ENCODE measurements around the gene APP. TPM values are rescaled to one million over a fixed set of nuclear protein-coding genes. Genes with fewer than 3 reads are reported as not detected.

Gene APP
- total and polyA plus RNA-seq, 10 of the 15 experiments (the other 5 are each of a cell fraction or from before 2014, with no cell fraction given): 8.8 to 94.9 (median 51.0) TPM

GRCh38 chr21:25980710-25981109 is 189.9 kb downstream of the APP start (continued):
- TF ChIP-seq, protein P1, sequence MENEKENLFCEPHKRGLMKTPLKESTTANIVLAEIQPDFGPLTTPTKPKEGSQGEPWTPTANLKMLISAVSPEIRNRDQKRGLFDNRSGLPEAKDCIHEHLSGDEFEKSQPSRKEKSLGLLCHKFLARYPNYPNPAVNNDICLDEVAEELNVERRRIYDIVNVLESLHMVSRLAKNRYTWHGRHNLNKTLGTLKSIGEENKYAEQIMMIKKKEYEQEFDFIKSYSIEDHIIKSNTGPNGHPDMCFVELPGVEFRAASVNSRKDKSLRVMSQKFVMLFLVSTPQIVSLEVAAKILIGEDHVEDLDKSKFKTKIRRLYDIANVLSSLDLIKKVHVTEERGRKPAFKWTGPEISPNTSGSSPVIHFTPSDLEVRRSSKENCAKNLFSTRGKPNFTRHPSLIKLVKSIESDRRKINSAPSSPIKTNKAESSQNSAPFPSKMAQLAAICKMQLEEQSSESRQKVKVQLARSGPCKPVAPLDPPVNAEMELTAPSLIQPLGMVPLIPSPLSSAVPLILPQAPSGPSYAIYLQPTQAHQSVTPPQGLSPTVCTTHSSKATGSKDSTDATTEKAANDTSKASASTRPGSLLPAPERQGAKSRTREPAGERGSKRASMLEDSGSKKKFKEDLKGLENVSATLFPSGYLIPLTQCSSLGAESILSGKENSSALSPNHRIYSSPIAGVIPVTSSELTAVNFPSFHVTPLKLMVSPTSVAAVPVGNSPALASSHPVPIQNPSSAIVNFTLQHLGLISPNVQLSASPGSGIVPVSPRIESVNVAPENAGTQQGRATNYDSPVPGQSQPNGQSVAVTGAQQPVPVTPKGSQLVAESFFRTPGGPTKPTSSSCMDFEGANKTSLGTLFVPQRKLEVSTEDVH (IDR thresholded peaks at IDR 0.05; ENCODE audit: low read depth, partially characterized antibody): no peak
- no peak for TF ChIP-seq HDAC6 (IDR thresholded peaks at IDR 0.05; ENCODE audit: unreplicated experiment)
- TF ChIP-seq, protein P2, sequence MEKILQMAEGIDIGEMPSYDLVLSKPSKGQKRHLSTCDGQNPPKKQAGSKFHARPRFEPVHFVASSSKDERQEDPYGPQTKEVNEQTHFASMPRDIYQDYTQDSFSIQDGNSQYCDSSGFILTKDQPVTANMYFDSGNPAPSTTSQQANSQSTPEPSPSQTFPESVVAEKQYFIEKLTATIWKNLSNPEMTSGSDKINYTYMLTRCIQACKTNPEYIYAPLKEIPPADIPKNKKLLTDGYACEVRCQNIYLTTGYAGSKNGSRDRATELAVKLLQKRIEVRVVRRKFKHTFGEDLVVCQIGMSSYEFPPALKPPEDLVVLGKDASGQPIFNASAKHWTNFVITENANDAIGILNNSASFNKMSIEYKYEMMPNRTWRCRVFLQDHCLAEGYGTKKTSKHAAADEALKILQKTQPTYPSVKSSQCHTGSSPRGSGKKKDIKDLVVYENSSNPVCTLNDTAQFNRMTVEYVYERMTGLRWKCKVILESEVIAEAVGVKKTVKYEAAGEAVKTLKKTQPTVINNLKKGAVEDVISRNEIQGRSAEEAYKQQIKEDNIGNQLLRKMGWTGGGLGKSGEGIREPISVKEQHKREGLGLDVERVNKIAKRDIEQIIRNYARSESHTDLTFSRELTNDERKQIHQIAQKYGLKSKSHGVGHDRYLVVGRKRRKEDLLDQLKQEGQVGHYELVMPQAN (conservative IDR thresholded peaks at IDR 0.05): no peak

DNA sequence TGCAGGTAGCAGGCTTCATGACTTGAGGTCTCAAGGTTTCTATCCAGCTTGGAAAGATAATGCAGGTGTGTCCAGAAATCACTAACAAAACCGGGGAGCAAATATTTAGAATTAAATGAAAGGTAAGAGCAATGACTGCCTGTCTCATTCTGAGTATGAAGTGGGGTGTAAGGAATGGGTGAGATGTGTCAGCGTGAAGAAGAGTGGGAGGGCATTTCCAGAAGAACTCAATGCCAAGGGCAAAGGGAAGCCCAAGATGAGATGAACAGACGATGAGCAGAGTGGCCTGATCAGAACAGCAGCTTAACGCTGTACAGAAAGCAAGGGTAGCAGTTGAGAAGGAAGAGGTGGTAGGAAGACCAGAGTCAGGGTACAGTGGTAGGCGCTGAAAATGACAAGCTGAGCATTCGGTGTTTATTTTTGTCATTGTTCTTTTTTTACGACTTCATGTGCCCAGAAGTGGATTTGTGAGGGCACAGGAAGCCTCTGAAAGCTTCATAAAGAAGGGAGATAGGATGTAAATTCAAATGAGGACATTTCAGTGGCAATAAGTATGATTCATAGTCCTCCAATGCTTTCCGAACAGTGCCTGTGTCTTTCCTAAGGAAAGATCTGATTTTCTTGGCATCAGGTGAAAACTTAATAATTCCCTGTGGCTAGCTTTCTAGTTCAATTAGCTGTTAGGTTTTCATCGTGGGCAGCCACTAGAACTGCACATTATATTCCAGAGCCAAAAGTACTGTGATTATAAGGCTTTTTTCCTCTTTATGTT is 190.5 kb downstream of the APP start:
- CTCF ChIA-PET: no interaction called here
- Histone ChIP-seq H3K4me3 (no peak overlapping the region), H3K36me3 (ENCODE audit: control insufficient read depth in 2 of 2, insufficient read depth in 2 of 2, low read length in 1 of 2) (no peaks in the 10 kb centered on the region), H2AFZ (ENCODE audit: control insufficient read depth, low read depth, low read length) (no peak overlapping the region), H4K20me1 (ENCODE audit: control insufficient read depth, insufficient read depth) (no peaks in the 10 kb centered on the region), H3K4me1 (ENCODE audit: control insufficient read depth, insufficient read depth, low read length) (no peaks in the 10 kb centered on the region), H3K9ac (ENCODE audit: control insufficient read depth, insufficient read depth, low read length) (no peak overlapping the region), H3K4me2 (ENCODE audit: control insufficient read depth, insufficient read depth) (no peak overlapping the region), H3K9me3 (replicated peaks; ENCODE audit: control insufficient read depth, insufficient read depth, low read length) (no peaks in the 10 kb centered on the region), H3K79me2 (ENCODE audit: control insufficient read depth, insufficient read depth, low read length) (no peaks in the 10 kb centered on the region), H3K27me3 (replicated peaks in 1 of 2; ENCODE audit: control insufficient read depth in 2 of 2, insufficient read depth in 2 of 2, low read length in 1 of 2) (no peaks in the 10 kb centered on the region), H3K27ac (ENCODE audit: control insufficient read depth, insufficient read depth) (no peak overlapping the region)
- DNase-seq (ENCODE audit: low read depth, low spot score) (no peak), FAIRE-seq (no peak), ATAC-seq (no peak)
- intact Hi-C loops (cut with micrococcal nuclease; ENCODE audit: unreplicated experiment): no loop called here
- SMC1A ChIA-PET (ENCODE audit: uncharacterized antibody, unreplicated experiment): no interaction called here
- WGBS (ENCODE audit: insufficient coverage, insufficient replicate concordance, low lambda C conversion rate, missing lambda C conversion rate): 28% methylated on average over 9 of the region's 9 CpGs
- POLR2A ChIA-PET: no interaction called here
- BruUV-seq (replicated peaks): no TSS peak
- in situ Hi-C loops (cut with MboI): no loop called here
- RAD21 ChIA-PET (ENCODE audit: unreplicated experiment): no interaction called here
- no peak for TF ChIP-seq POLR2A (IDR thresholded peaks at IDR 0.05; ENCODE audit: low read depth, low read length)
- TF ChIP-seq NFYA (IDR thresholded peaks at IDR 0.05; ENCODE audit: borderline replicate concordance, low read depth, low read length): no peak
- TF ChIP-seq, protein P3, sequence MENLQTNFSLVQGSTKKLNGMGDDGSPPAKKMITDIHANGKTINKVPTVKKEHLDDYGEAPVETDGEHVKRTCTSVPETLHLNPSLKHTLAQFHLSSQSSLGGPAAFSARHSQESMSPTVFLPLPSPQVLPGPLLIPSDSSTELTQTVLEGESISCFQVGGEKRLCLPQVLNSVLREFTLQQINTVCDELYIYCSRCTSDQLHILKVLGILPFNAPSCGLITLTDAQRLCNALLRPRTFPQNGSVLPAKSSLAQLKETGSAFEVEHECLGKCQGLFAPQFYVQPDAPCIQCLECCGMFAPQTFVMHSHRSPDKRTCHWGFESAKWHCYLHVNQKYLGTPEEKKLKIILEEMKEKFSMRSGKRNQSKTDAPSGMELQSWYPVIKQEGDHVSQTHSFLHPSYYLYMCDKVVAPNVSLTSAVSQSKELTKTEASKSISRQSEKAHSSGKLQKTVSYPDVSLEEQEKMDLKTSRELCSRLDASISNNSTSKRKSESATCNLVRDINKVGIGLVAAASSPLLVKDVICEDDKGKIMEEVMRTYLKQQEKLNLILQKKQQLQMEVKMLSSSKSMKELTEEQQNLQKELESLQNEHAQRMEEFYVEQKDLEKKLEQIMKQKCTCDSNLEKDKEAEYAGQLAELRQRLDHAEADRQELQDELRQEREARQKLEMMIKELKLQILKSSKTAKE (IDR thresholded peaks at IDR 0.05; ENCODE audit: low read depth, poor library complexity, severe bottlenecking): no peak
- no peak for TF ChIP-seq EP300 (IDR thresholded peaks at IDR 0.05; ENCODE audit: borderline replicate concordance in 1 of 2, control insufficient read depth in 1 of 2, low read depth in 2 of 2, low read length in 2 of 2)
- no peak for TF ChIP-seq BRCA1 (IDR thresholded peaks at IDR 0.05; ENCODE audit: low read depth, low read length)
- no peak for TF ChIP-seq SMAD1 (IDR thresholded peaks at IDR 0.05; ENCODE audit: low read depth, partially characterized antibody)
- no peak for TF ChIP-seq MEF2A (IDR thresholded peaks at IDR 0.05; ENCODE audit: insufficient read depth, low read depth, low read length)
- no peak for TF ChIP-seq SIN3A (IDR thresholded peaks at IDR 0.05; ENCODE audit: low read depth, low read length)
- no peak for TF ChIP-seq POU2F2 (IDR thresholded peaks at IDR 0.05; ENCODE audit: borderline replicate concordance, low read depth, low read length)

All from GM12878 (cell line).